ENCODE results near the gene GLRX3. TPM values are rescaled to one million over a fixed set of nuclear protein-coding genes. Genes with fewer than 3 reads are reported as not detected.
"Not testable (repeated sequence)": the region's sequence is repeated elsewhere in the genome, so short reads cannot be mapped to it uniquely, and the experiment has no call there.

GLRX3 gene
- polyA plus RNA-seq, 1 donor: 89.5 TPM

DNA sequence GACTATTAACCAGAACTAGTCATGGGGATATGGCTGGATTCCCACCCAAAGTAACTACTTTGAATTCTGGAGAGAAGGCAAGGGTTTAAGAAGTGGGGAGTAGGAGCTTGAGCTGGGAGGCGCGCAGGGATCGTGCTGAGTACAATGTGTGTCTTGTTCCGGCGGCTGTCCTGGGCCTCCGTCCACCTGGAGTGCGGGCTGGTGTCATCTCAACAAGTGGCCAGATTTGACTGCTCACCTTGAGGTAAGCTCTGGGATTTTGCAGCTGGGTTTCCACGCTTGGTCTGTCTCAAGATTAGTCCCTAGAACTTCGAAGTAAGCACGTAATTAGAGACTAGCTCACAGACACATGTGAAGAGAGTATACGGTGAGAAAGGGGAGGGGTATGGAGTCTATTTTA lies 49.4 kb downstream of the GLRX3 start:
- DNase-seq: peak; percentile 15

GRCh38 chr10:130188195-130189175 lies 52.3 kb downstream of the GLRX3 start:
- no peak for DNase-seq

DNA sequence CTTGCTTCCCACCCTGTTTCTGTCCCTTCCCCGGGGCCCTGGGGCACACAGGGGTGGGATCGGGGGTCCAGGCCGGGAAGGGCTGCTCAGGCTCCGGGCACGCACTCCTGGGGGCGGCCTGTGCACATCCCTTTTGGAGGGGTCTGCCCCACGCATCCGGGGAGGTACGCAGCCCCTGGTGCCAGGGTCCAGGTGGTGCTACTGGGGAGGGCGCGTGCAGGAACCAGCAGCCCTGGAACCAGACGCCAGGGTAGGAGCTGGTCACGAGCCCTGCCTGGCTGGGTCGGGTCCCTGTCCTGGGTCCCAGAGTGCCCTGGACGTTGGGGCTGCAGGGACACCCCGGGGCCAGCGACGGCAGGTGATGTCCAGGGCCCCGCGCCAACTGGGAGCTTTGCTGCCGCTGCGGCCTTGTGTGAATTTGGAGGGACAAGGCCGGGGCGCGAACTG lies 53.4 kb downstream of the GLRX3 start:
- no peak for DNase-seq

- DNase-seq: peak; percentile 89
These were observed 54.0 kb downstream of the GLRX3 start for GRCh38 chr10:130190055-130190736.

GRCh38 chr10:130190737-130191115 lies 54.5 kb downstream of the GLRX3 start:
- no peak for DNase-seq

- no peak for DNase-seq
These were observed 55.2 kb downstream of the GLRX3 start for GRCh38 chr10:130191380-130191779.

GRCh38 chr10:130192276-130192848 lies 56.2 kb downstream of the GLRX3 start:
- no peak for DNase-seq

GRCh38 chr10:130193033-130193432 lies 56.8 kb downstream of the GLRX3 start:
- DNase-seq: no peak

DNA sequence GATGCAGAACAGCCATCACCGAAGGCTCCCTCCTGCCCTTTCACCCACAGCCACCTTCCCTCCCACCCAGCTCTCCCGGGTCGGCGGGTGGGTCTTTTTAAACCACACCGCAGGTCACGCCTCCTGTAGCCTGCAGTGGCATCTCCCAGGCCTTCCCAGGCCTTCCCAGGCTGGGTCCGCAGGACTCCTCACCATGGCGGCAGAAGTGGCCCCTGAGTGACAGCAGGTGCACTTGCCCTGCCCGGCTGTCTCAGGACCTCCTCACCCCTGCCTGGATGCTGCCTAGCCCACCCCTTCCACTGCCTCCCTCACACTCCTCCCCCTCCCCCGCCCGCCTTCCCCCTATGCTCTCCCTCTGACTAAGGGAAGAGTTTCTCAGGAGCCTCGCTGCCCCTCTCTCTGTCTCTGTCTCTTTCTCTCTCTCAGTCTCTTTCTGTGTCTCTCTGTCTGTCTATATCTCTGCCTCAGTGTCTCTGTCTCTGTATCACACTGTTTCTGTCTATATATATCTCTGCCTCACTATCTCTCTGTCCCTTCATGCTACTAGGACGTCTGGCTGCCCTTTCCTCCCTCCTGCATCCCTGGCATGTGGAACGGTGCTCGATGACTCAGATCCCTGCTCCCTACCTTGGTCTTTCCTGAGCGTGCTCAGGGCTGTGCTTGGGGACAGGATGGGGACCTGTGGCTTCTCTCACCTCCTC lies 57.5 kb downstream of the GLRX3 start:
- DNase-seq: no peak

- DNase-seq: no peak
These were observed 58.2 kb downstream of the GLRX3 start for GRCh38 chr10:130194194-130194990.

DNA sequence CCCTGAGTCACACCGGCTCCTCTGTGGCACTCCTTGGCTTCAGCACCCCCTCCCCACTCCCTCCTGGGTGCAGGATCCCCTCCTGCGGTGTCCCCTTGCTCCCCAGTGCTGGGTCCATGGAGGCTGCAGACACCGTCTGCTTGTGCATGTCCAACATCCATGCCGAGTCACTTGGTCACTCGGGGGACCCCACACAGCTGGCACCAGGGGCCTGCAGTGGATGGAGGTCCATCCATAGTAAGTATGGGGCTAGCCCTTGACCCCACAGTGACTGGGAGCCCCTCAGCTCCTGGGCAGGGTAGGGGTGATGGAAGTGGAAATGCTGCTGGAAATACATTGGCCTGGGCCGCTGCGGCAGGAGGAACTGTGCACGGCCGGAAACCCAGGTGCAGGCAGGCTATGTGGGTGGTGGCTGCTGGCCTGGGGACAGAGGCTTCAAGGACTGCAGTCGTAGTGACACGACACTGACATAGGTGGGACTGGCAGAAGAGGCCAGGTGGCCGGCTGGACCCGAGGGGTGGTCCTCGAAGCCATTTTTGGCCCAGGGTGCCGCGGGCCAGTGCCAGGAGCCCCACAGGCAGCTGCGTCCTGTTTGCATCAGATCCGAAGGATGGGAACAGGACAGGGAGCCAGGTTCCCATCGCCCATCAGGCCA lies 58.9 kb downstream of the GLRX3 start:
- no peak for DNase-seq

- no peak for DNase-seq
These were observed 59.6 kb downstream of the GLRX3 start for GRCh38 chr10:130195746-130196294.

DNA sequence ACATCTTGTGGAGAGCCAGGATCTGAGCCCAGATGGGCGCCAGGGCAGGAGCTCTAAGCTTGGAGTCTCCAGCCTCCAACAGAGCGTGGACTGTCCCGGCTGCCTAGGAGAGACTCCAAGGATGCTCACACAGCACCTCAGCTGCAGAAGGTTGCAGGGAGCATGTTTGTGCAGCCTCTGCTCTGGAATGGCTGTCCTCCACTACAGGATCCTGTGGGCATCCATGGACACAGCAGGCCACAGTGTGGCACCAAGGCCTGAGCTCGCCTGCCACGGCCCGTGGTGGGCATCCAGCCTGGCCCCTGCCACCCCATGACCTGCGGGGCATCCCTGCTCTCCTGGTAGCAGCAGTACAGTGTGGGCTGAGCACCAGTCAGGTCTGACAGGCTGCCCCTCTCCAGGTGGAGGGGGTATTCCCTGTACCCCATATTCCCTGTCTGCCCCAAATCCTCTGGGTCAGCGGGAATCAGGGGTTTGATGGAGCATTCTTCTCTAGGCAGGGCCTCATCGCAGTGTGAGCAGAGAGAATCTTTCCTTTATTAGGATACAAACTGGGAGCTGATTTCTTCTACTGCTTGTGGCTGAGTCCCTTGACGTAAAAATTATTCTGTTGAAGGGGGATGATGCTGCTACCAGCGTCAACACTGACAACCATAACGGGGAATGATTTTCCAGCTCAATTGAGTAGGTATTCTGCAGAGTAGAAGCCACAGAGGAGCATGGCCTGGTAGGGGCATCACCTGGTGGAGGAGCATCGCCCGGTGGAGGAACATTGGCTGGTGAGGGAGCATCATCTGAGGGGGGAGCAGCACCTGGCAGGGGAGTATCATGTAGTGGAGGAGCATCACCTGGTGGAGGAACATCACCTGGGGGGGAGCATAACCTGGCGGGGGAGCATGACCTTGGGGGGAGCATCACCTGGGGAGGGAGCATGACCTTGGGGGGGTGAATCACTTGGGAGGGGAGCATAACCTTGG lies 60.6 kb downstream of the GLRX3 start:
- no peak for DNase-seq

- DNase-seq: no peak
These were observed 62.5 kb downstream of the GLRX3 start for GRCh38 chr10:130198651-130199050.

DNA sequence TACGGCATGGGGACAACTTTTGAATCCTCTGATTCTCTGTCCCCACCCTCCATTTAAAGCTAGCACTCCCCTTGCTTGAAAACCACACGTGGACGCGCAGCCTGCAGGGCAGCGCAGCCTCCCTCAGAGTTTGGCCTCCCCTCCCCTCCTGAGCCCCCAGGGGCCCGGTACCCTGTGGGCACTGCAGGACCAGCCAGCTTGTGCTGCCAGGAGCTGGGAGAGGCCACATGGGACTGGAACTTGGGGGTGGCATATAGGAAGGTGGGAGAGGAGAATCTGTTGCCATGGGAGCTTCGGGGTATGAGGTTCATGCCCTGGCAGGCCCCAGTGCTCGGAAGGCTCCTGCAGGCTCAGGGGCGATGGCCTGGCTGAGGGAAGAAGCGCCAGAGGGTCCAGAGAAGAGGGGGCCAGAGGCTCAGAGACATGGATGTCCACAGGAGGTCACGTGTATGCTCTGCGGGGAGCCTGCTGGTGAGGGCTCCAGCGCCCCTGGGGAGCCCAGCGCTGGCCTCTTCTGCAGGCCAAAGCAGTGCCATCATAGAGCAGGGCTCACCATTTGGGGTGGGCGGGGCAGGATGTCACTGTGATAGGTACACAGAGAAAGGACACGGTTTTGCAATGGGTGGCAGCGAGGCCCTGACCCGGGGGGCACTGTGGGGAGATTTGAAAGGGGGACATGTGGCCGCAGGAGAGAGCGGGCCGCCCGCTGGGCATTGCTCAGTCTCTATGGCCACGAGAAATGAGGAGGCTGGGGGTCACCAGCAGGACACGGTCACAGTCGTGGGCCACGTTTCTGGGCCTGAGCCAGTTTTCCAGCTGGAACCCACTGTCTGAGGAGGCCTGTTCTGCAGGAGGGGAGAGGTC lies 64.2 kb downstream of the GLRX3 start:
- no peak for DNase-seq

DNA sequence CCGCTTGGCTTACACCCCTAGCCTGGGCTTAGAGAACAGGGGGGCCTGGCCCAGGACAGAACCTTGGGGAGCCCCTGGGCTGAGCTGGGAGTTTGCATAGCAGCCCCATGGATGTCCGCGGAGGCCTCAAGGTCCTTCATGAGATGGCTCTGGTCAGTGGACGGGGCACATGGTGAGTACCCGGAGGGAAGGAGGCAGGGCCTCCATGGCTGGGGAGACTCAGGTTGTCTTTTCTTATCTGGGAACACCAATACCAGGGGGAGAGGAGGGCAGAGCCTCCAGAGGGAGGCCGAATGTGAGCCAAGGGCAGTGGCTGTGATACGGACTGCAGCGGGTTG lies 64.8 kb downstream of the GLRX3 start:
- DNase-seq: no peak

- not testable (repeated sequence) for DNase-seq
These were observed 66.0 kb downstream of the GLRX3 start for GRCh38 chr10:130202150-130202549.

DNA sequence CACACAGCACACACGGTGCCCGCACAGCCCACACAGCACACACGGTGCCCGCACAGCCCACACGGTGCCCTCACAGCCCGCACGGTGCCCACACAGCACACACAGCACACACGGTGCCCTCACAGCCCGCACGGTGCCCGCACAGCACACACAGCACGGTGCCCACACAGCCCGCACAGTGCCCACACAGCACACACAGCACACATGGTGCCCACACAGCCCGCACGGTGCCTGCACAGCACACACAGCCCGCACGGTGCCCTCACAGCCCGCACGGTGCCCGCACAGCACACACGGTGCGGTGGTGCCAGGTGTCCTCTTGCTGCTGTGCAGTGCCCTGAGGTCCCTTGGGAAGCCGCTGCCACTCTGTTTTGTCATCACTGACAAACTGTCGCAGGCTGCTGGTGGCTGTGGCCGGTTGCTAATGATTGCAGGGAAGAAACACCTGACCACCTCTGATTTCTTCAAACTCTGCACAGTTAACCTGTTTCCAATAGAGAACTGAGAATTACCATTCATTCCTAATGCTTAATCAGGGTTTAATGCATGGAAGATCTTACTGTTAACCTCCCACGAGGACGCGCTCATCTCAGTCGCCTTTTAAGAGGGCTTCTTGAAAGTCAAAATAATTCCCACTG lies 66.9 kb downstream of the GLRX3 start:
- no peak for DNase-seq

Data from left kidney (tissue), 2 donors.